NCI-H146 treated with DMSO at 0.1 percent for 48 hours (cell line): ENCODE results near the gene FARS2.

Source experiments
- DNase-seq: peaks from one replicate; lab custom pipeline; 2025; ENCODE audit not compliant: unreplicated experiment; lab: John Stamatoyannopoulos, UW

Gene FARS2

GRCh38 chr6:5260661-5261544, at the start of gene FARS2, which contains the start of gene LYRM4:
FARS2 (plus strand) TSS chr6:5261513.
LYRM4 (minus strand) TSS chr6:5260950; CDS start chr6:5260733, 217 bp downstream.
- peak; percentile 85 for DNase-seq

GRCh38 chr6:5213836-5214235, 47.5 kb upstream of the FARS2 start:
- DNase-seq, result no peak

DNA sequence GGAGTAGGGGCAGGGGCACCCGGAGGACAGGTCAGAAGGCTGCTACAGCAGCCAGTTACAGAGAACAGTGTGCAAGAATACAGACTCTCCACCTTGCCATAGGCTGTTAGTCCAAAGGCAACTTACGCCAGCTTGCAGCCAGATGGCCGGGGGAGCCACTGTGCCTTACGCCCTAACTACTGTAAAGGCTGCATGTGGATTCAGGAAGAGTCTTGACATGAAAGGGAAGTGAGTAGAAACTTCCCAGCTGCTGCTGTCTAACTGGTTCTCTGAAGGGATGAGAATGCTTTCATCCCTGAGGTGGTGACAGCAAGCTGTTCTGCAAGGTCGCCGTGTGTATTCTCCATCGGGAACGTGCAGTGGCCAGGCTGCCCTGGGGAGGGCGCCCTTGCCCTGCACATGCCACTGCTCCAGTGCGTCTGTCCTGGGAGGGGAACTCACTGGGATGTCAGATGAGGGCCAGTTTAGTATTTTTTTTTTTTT, 46.7 kb upstream of the FARS2 start:
- DNase-seq, result no peak

DNA sequence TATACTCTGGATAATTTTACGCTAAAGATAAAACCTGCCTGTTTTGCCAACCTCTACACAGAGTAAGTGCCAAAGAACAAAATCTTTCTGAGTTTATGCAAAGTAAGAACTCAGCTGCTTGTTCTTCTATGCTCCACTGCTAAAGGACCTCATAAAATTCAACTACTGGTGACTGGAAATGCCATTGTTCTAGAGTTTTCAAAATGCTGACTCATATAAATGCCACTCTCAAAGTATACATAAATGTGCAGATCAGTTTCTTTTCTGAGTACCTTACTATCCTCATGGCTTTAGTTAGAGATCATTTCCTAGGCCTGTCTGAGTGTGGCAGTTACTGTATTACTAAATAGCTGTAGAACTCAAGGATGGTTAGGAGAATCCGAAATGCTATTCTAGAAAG, 46.2 kb upstream of the FARS2 start:
- DNase-seq, result no peak

GRCh38 chr6:5215799-5216198, 45.5 kb upstream of the FARS2 start:
- DNase-seq, result no peak

- no peak for DNase-seq
Observed at GRCh38 chr6:5217356-5217755, 44.0 kb upstream of the FARS2 start.

DNA sequence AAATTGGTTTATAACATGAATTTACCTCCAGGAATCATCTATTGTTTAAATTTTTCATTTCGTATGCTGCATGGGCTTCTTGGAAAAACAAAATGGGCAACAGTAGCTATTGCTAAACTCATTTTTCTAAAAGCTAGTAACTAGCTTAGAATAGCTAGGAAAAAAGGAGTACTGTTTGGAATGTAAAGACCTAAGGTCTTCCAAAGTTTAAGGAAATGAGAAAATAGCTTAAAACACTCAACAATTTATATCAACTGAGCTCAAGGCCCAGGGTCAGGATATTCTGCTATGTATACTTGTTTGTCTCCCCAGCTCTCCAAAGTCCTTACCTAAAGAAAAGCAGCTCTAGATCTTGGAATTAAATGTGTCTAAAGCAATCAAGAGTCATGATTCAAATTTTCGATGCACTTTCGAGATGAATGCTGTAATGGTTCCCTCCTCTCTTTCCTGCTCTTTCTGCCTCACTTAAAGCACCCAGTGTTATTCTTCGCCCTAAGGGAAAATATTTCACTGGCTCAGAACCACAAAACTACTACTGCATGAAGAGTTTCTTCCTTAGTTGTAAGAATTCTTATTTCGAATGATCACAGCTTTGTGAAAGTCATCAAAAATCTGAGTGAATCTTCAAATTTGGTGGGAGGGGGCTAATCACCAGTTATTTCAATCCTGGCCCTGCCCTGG, 42.2 kb upstream of the FARS2 start:
- DNase-seq, result no peak

DNA sequence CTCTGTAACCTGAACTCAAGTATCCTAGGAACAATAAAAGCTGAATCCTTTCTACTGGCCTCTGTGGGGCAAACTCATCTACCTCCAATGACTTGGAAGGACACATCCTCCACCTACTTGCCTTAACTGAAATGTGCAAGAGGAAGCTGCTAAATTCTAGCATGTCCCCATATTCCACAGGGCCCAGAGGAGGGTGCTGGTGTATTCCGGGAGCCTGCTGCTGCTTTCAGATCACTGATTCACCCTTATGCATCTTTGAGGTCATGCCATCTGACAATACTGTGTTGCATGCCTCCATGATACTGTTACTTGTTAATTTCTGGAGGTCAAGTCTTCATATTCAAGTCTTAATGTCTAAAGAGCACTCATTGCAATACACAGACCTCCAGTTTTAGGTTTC, 40.9 kb upstream of the FARS2 start:
- DNase-seq, result no peak

GRCh38 chr6:5223309-5223708, 38.0 kb upstream of the FARS2 start:
- DNase-seq, result no peak

GRCh38 chr6:5229356-5229755, 32.0 kb upstream of the FARS2 start:
- no peak for DNase-seq

DNA sequence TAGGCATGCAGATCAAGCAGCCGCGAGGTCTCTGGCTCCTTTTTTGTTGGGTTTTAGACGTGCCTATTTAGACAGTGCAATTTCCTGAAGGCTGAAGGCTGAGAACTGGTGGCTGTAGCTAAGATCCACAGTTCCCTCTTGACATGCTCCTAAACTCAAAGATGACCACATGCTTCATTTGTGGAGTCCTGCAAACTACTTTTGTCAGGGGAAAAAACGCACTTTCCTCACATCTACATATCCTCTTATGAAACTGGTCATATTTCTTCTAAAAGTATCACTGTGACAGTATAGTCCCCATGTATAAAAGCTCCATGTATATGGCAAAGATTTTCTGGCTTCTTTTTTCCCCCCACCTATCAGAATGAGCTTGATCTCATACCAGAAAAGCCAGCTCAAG, 31.2 kb upstream of the FARS2 start:
- DNase-seq, result no peak

DNA sequence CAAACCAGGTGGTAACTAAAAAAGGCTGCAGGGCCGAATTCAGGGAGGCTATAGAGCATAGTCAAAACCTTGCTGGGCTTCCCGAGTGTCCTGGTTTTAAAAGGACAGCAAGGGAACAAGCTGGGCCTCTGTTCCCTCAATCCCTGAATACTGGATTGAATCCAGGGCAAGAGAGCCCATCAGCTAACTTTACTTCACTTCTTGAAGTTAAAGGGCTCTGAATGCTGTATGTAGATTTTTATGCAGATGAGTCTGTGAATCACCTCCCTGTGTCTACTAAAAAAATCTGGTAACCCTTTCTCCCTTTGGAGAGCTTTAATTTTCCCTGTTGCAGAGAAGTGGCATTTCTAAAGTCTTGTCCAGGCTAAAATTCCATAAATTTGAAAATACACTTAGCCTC, 30.0 kb upstream of the FARS2 start:
- DNase-seq, result no peak

DNA sequence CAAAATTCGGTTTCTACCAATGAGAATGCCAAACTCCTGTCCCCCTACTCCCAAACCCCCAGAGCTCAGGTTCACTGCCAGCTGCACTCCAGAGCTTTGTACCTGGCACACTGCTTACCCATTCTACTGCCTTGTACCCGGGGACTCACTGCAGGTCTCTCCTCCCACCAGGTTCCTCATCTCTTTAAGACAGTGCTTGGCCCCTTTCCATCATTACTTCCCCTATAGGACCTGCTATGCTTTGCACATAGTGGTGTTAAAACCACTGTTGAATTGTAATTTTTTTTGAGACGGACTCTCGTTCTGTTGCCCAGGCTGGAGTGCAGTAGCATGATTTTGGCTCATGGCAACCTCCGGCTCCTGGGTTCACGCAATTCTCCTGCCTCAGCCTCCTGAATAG, 26.4 kb upstream of the FARS2 start:
- no peak for DNase-seq

GRCh38 chr6:5235830-5236229, 25.5 kb upstream of the FARS2 start:
- DNase-seq, result no peak

DNA sequence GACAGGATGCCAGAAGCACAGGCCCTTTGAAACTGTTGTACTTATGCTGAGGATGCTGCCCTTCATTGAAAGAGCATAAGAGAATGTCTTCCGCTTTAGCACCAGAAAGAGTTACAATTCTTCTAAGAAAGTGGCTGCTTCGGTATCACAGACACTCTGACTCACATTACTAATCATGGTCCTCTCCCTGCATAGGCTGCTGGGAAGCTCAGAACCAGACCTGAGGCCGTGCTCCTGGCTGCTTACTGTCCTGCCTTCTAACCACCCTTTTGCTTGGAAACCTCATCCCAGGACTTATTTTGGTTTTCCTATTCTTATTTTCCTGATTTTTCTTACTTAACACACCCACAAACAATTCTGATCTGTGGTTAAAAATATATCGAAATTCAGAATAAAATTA, 23.5 kb upstream of the FARS2 start:
- no peak for DNase-seq

- no peak for DNase-seq
Observed at GRCh38 chr6:5238336-5238735, 23.0 kb upstream of the FARS2 start.

- no peak for DNase-seq
Observed at GRCh38 chr6:5241252-5241651, 20.1 kb upstream of the FARS2 start.

- DNase-seq, result no peak
Observed at GRCh38 chr6:5243069-5243468, 18.2 kb upstream of the FARS2 start.

DNA sequence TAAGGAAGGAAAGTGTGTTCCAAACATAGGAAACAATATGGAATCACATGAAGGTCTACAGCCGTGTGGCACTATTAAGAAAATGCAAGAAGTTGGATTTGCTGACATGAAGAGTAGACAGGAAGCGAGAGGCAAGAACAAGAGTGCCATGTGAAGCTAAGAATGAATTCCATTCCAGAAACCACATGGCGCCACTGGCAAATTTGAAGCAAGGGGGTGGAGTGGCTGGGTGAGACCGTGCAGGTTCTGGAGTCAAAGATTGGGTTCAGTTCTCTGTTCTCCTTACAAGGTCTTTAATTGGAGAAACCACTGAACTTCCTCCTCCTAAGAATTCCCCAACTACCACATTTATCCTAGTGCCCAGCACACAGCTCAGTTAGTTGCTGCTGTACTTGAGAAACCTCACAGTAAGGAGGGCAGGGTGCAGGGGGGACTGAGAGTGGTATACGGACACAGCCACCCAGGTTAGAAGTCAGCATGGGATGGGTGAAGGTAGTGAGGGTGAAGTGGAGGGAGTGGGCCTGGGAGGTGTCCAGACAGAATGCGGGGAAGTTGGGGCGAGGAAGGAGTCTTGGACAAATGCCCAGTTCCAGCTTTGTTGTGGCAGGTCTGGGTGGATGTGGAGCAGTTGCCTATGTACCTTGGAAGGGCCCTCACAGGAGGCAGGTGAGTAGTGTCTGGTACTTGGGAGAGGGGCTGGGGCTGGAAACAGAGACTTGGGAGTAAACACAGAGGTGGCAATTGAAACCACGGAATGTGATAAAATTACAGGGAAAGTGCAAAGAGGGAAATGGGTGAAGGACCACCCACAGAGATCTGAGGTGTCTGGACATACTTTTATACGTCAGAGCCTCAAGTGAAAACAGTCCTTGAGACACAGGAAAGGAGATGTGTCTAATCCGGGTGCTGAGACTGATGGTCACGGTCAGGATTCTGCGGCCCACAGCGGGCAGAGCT, 14.9 kb upstream of the FARS2 start:
- no peak for DNase-seq

DNA sequence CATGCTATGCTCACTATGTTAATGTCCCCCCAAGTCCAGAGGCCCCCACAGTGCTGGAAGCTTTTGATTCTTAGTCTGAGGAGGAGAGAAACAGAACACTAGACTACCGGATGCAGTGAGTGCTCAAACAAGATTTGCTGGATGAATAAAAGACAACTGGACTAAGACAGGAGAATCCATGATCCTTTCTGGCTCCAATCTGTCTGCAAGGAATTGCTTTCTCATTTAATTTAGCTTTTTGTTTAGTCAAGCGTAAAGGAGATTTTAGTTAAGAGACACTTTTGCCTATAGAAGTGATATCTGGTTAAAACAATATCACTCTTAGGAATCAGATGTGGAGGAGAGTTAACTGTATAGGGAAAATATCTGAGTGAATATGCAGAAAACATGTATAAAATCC, 14.1 kb upstream of the FARS2 start:
- DNase-seq, result no peak
